ENCODE data around the gene C1orf210.

The C1orf210 gene

GRCh38 chr1:43288785-43289706 is 3.7 kb upstream of the C1orf210 start:
- no peak for TF ChIP-seq CTCF (IDR thresholded peaks at IDR 0.05; ENCODE audit: unreplicated experiment in 3 of 3)
- no peak overlapping the region for H3K4me3 Mint-ChIP-seq
- peaks cover 18% of the 10 kb centered on the region for H3K27me3 Mint-ChIP-seq (ENCODE audit: low read depth)
- H3K4me1 Mint-ChIP-seq = no peaks in the 10 kb centered on the region
- no peak overlapping the region for H3K27ac Mint-ChIP-seq
- no peaks in the 10 kb centered on the region for H3K9me3 Mint-ChIP-seq
- H3K36me3 Mint-ChIP-seq (ENCODE audit: low read depth) = no peaks in the 10 kb centered on the region

GRCh38 chr1:43288058-43288784 is 2.8 kb upstream of the C1orf210 start:
- no peaks in the 10 kb centered on the region for H3K4me1 Mint-ChIP-seq
- H3K27ac Mint-ChIP-seq = peak overlapping the region in 1 of 3 experiments; percentile 63
- no peak for TF ChIP-seq CTCF (IDR thresholded peaks at IDR 0.05; ENCODE audit: unreplicated experiment in 3 of 3)
- H3K9me3 Mint-ChIP-seq = no peaks in the 10 kb centered on the region
- no peak overlapping the region for H3K4me3 Mint-ChIP-seq
- peaks cover 19% of the 10 kb centered on the region for H3K27me3 Mint-ChIP-seq (ENCODE audit: low read depth)
- no peaks in the 10 kb centered on the region for H3K36me3 Mint-ChIP-seq (ENCODE audit: low read depth)

- peak overlapping the region; percentile 74 to 97 (median 84) for H3K27ac Mint-ChIP-seq
- H3K4me1 Mint-ChIP-seq = no peaks in the 10 kb centered on the region
- H3K36me3 Mint-ChIP-seq (ENCODE audit: low read depth) = no peaks in the 10 kb centered on the region
- H3K27me3 Mint-ChIP-seq (ENCODE audit: low read depth) = peaks cover 19% of the 10 kb centered on the region
- no peaks in the 10 kb centered on the region for H3K9me3 Mint-ChIP-seq
- no peak overlapping the region for H3K4me3 Mint-ChIP-seq
- TF ChIP-seq CTCF (IDR thresholded peaks at IDR 0.05; ENCODE audit: unreplicated experiment in 3 of 3) = no peak
Measured at GRCh38 chr1:43286533-43286932, 1.2 kb upstream of the C1orf210 start.

GRCh38 chr1:43286115-43286514 is 734 bp upstream of the C1orf210 start:
- Mint-ChIP-seq H3K9me3 (no peaks in the 10 kb centered on the region), H3K36me3 (ENCODE audit: low read depth) (no peaks in the 10 kb centered on the region), H3K4me1 (no peaks in the 10 kb centered on the region), H3K27me3 (ENCODE audit: low read depth) (peaks cover 19% of the 10 kb centered on the region), H3K4me3 (peak overlapping the region in 1 of 3 experiments; percentile 14), H3K27ac (peak overlapping the region; percentile 74 to 97 (median 84))
- no peak for TF ChIP-seq CTCF (IDR thresholded peaks at IDR 0.05; ENCODE audit: unreplicated experiment in 3 of 3)

- H3K27ac Mint-ChIP-seq = peak overlapping the region; percentile 74 to 97 (median 84)
- no peak for TF ChIP-seq CTCF (IDR thresholded peaks at IDR 0.05; ENCODE audit: unreplicated experiment in 3 of 3)
- no peaks in the 10 kb centered on the region for H3K36me3 Mint-ChIP-seq (ENCODE audit: low read depth)
- no peaks in the 10 kb centered on the region for H3K4me1 Mint-ChIP-seq
- no peaks in the 10 kb centered on the region for H3K9me3 Mint-ChIP-seq
- peak overlapping the region; percentile 82 to 86 (median 84) for H3K4me3 Mint-ChIP-seq
- H3K27me3 Mint-ChIP-seq (ENCODE audit: low read depth) = peaks cover 19% of the 10 kb centered on the region
Measured at GRCh38 chr1:43284546-43285110, 753 bp downstream of the C1orf210 start.

Measured in nephron (organoid).